Cardiac muscle cell (in vitro differentiated cells and primary cell): ENCODE data around the gene MRPS18B. TPM values are rescaled to one million over a fixed set of nuclear protein-coding genes. Genes with fewer than 3 reads are reported as not detected.
"Not testable (repeated sequence)": the region's sequence is repeated elsewhere in the genome, so short reads cannot be mapped to it uniquely, and the experiment has no call there.

Experiments used
- DNase-seq, 2 donors: peaks; one replicate each; pipeline versions ENCODE4 v3.0.0 to v3.0.0-alpha.2; 2010 to 2017; ENCODE audit warnings: low read depth in 1 of 2, low spot score in 1 of 2
- H3K27ac ChIP-seq: fragments of 200-600 bp; sonication (generic); 2 replicates; pipeline ENCODE4 v1.5.1; 2016
- H3K27me3 ChIP-seq: fragments of 200-600 bp; sonication (generic); 2 replicates; pipeline ENCODE4 v1.6.0; 2016; ENCODE audit warnings: control low read depth
- H3K36me3 ChIP-seq: fragments of 200-600 bp; sonication (generic); 2 replicates; pipeline ENCODE4 v1.5.1; 2016; ENCODE audit warnings: control low read depth
- H3K4me1 ChIP-seq: fragments of 200-600 bp; sonication (generic); 2 replicates; pipeline ENCODE4 v1.8.1; 2017; ENCODE audit warnings: low read depth, mild to moderate bottlenecking, mixed run types
- H3K4me3 ChIP-seq: fragments of 200-600 bp; sonication (generic); 2 replicates; pipeline ENCODE4 v1.5.1; 2016; ENCODE audit warnings: mild to moderate bottlenecking
- H3K9me3 ChIP-seq: fragments of 200-600 bp; sonication (generic); 2 replicates; pipeline ENCODE4 v1.5.1; 2017; ENCODE audit warnings: low read depth, mild to moderate bottlenecking, control low read depth
- CTCF ChIP-seq: IDR thresholded peaks from 2 replicates; pipeline ENCODE4 v1.5.1; 2012; ENCODE audit warnings: low read depth, mild to moderate bottlenecking, low read length
- polyA plus RNA-seq: library from polyadenylated mRNA; unstranded; fragments of >200 nt; fragmentation: Nextera tagmentation; extraction: Ambion mirVana; gene quantifications from 2 replicates; pipeline ENCODE4 v1.2.1, GENCODE V29; 2016
- total RNA-seq: library from RNA; depleted of rRNA; stranded (reverse); fragments of >200 nt; gene quantifications from 2 replicates; pipeline ENCODE4 v1.2.3, GENCODE V29; 2016

Gene MRPS18B
- total and polyA plus RNA-seq, 2 experiments from 2014 or later: 58.2 to 107 TPM

- Histone ChIP-seq H3K36me3 (peaks cover 32% of the 10 kb centered on the region), H3K9me3 (no peaks in the 10 kb centered on the region), H3K27ac (peak overlapping the region; percentile 30), H3K4me1 (no peaks in the 10 kb centered on the region), H3K4me3 (no peak overlapping the region), H3K27me3 (no peaks in the 10 kb centered on the region)
- TF ChIP-seq CTCF: no peak
- no peak for DNase-seq
Observed at GRCh38 chr6:30590509-30590908, 27.1 kb upstream of the MRPS18B start.

GRCh38 chr6:30591008-30591407, 26.6 kb upstream of the MRPS18B start:
- Histone ChIP-seq H3K4me1 (no peaks in the 10 kb centered on the region), H3K36me3 (peaks cover 32% of the 10 kb centered on the region), H3K4me3 (no peak overlapping the region), H3K27ac (peak overlapping the region; percentile 30), H3K27me3 (no peaks in the 10 kb centered on the region), H3K9me3 (no peaks in the 10 kb centered on the region)
- DNase-seq: peak in 1 of 2 donors; percentile 57
- no peak for TF ChIP-seq CTCF

- TF ChIP-seq CTCF: no peak
- DNase-seq: no peak
- H3K27ac ChIP-seq: no peak overlapping the region
- no peaks in the 10 kb centered on the region for H3K9me3 ChIP-seq
- no peaks in the 10 kb centered on the region for H3K4me1 ChIP-seq
- H3K27me3 ChIP-seq: no peaks in the 10 kb centered on the region
- H3K4me3 ChIP-seq: no peak overlapping the region
- peaks cover 23% of the 10 kb centered on the region for H3K36me3 ChIP-seq
Observed at GRCh38 chr6:30592287-30592686, 25.4 kb upstream of the MRPS18B start.

- H3K9me3 ChIP-seq, H3K27me3 ChIP-seq, H3K4me3 ChIP-seq, H3K4me1 ChIP-seq: not testable (repeated sequence)
- peak; percentile 78 for TF ChIP-seq CTCF
- Histone ChIP-seq H3K27ac (peak overlapping the region; percentile 12), H3K36me3 (peaks cover 19% of the 10 kb centered on the region)
- DNase-seq: peak; percentile 80 to 86
Observed at GRCh38 chr6:30597315-30598144, 20.1 kb upstream of the MRPS18B start.

GRCh38 chr6:30598912-30599624, 18.6 kb upstream of the MRPS18B start:
- TF ChIP-seq CTCF: no peak
- DNase-seq: no peak
- Histone ChIP-seq H3K4me1 (no peaks in the 10 kb centered on the region), H3K4me3 (no peak overlapping the region), H3K27ac (peak overlapping the region; percentile 62), H3K9me3 (no peaks in the 10 kb centered on the region), H3K36me3 (peaks cover 34% of the 10 kb centered on the region), H3K27me3 (no peaks in the 10 kb centered on the region)
